ENCODE measurements around the gene BRAP. TPM values are rescaled to one million over a fixed set of nuclear protein-coding genes. Genes with fewer than 3 reads are reported as not detected.
A peak's percentile ranks its signal among the peaks of the same experiment; 100 is the strongest.
"Not testable (repeated sequence)": the region's sequence is repeated elsewhere in the genome, so short reads cannot be mapped to it uniquely, and the experiment has no call there.

BRAP gene
- polyA plus RNA-seq, 1 experiment, result 24.4 TPM

DNA sequence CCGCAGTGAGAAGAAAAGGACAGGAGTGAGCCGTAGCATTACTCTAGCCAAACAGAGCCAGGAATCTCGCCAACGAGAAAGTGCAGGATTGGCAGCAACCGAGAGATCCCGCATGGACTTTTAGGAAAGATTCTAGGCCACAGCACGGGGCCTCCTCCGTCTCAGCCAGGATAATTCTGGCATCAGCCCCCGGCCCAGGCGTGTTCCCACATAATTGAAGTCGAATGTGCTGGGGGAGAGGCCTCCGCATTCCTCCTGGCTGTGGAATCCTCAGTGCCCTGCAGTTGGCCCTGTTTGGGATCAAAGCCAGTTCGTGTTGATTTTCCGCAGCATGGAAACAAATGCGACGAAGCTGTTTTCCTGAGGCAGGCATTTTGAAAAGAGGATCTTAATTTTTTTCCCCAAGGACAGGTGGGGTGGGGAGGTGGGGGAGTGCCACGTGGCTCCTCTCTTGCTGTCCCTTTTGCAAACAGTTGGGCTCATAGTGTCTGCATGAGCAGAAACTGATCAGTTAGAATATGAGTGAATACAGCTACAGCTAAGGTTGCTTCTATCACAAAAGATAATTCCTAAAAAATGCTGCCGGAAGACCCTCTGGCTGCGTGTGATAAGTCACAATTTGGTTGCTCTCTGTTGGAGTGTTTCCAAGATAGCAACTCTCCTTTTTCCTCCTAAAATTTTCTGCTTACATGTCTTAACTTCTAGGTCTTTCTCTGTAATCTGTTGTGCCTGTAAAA, 49.4 kb downstream of the BRAP start:
- TF ChIP-seq, protein P1, sequence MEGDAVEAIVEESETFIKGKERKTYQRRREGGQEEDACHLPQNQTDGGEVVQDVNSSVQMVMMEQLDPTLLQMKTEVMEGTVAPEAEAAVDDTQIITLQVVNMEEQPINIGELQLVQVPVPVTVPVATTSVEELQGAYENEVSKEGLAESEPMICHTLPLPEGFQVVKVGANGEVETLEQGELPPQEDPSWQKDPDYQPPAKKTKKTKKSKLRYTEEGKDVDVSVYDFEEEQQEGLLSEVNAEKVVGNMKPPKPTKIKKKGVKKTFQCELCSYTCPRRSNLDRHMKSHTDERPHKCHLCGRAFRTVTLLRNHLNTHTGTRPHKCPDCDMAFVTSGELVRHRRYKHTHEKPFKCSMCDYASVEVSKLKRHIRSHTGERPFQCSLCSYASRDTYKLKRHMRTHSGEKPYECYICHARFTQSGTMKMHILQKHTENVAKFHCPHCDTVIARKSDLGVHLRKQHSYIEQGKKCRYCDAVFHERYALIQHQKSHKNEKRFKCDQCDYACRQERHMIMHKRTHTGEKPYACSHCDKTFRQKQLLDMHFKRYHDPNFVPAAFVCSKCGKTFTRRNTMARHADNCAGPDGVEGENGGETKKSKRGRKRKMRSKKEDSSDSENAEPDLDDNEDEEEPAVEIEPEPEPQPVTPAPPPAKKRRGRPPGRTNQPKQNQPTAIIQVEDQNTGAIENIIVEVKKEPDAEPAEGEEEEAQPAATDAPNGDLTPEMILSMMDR (IDR thresholded peaks at IDR 0.05; ENCODE audit: low read depth, low read length), result no peak
- Histone ChIP-seq H3K4me3 (ENCODE audit: low read depth, low read length) (no peak overlapping the region), H3K27ac (ENCODE audit: low read depth, low read length) (peak overlapping the region; percentile 61), H3K9me3 (ENCODE audit: control insufficient read depth, insufficient read depth, low read length) (no peaks in the 10 kb centered on the region), H3K27me3 (ENCODE audit: control insufficient read depth, insufficient read depth, low read length) (no peaks in the 10 kb centered on the region)
- CTCF ChIA-PET, result interaction anchor here (0.9 kb wide), 1 partner anchor 65 kb away, joined by 3 read pairs; no protein-coding TSS in a partner anchor
- no peak for DNase-seq (ENCODE audit: low read depth, low spot score)
- POLR2A ChIA-PET, result interaction anchor here (0.6 kb wide), 1 partner anchor 22 kb away, joined by 3 read pairs; no protein-coding TSS in a partner anchor

DNA sequence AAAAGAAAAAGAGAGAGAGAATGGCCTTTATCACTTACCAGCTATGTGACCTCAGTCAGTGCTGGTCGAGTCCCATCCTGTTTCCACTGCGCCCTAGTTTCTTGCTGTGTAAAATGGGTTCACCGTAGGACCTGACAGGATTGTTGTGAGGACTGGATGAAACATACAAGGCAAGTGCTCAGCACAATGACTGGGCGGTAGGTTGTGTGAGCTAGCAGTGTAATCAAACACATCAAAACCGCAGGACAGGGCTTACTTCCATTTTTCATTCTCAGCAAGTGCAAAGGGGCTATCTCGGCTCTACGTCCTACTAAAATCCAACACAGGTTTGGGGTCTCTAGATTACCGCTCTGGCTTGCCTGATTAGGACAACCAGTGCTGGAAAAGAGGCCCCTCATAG, 50.2 kb downstream of the BRAP start:
- Histone ChIP-seq H3K4me3 (ENCODE audit: low read depth, low read length) (no peak overlapping the region), H3K27ac (ENCODE audit: low read depth, low read length) (no peak overlapping the region), H3K27me3 (ENCODE audit: control insufficient read depth, insufficient read depth, low read length) (no peaks in the 10 kb centered on the region), H3K9me3 (ENCODE audit: control insufficient read depth, insufficient read depth, low read length) (no peaks in the 10 kb centered on the region)
- DNase-seq (ENCODE audit: low read depth, low spot score), result no peak
- CTCF ChIA-PET, result interaction anchor here (0.7 to 1.6 kb wide), 3 partner anchors 10 to 239 kb away, joined by 3 to 7 read pairs (median 4); no protein-coding TSS in a partner anchor
- POLR2A ChIA-PET, result interaction anchor here (0.6 kb wide), 1 partner anchor 23 kb away, joined by 3 read pairs; no protein-coding TSS in a partner anchor
- TF ChIP-seq, protein P1 (IDR thresholded peaks at IDR 0.05; ENCODE audit: low read depth, low read length), result no peak

DNA sequence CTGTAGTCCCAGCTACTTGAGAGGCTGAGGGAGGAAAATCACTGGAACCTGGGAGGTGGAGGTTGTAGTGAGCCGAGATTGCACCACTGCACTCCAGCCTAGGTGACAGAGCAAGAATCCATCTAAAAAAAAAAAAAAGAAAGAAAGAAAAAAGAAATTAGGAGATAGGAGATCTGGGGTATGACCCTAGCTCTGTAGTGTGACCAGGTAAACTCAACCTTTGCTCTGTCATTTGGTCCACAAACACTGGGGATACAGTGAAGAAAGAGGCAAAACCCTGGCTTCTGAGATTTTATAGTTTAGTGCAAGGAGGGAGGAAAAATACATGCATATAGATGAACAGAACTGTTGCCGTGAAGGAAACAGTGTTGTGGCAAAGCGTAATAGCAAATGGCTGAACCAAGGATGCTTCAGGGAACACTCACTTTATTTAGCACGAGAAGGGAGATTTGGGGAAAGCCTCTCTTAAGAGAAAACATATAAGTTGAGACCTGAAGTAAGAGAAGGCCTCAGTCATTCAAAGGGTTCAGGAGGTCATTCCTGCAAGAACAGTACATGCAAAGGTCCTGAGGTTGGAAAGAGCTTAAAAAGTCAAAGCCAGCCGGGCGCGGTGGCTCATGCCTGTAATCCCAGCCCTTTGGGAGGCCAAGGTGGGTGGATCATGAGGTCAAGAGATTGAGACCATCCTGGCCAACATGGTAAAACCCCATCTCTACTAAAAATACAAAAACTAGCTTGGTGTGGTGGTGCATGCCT, 57.1 kb downstream of the BRAP start:
- Histone ChIP-seq H3K27ac (ENCODE audit: low read depth, low read length) (no peak overlapping the region), H3K4me3 (ENCODE audit: low read depth, low read length) (no peak overlapping the region), H3K9me3 (ENCODE audit: control insufficient read depth, insufficient read depth, low read length) (no peaks in the 10 kb centered on the region), H3K27me3 (ENCODE audit: control insufficient read depth, insufficient read depth, low read length) (no peaks in the 10 kb centered on the region)
- CTCF ChIA-PET, result interaction anchor here (1.2 kb wide), 1 partner anchor 34 kb away, joined by 4 read pairs; no protein-coding TSS in a partner anchor
- TF ChIP-seq, protein P1 (IDR thresholded peaks at IDR 0.05; ENCODE audit: low read depth, low read length), result no peak
- POLR2A ChIA-PET, result no interaction called here
- no peak for DNase-seq (ENCODE audit: low read depth, low spot score)

DNA sequence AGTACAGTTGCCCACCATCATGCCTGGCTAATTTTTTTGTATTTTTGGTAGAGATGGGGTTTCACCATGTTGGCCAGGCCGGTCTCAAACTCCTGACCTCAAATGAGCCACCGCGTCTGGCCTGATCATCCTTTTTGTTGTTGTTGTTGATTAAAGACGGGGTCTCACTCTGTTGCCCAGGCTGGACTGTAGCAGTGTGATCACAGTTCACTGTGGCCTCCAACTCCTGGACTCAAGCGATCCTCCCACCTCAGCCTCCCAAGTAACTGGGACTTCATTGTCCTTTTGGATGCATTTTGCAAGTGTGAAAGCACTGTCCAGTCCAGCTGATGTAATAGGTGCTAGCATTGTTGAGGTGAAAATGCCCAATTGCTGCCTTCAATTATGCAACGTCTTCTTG, 59.5 kb downstream of the BRAP start:
- no peaks in the 10 kb centered on the region for H3K27me3 ChIP-seq (ENCODE audit: control insufficient read depth, insufficient read depth, low read length)
- TF ChIP-seq, protein P1 (IDR thresholded peaks at IDR 0.05; ENCODE audit: low read depth, low read length), result no peak
- no peaks in the 10 kb centered on the region for H3K9me3 ChIP-seq (ENCODE audit: control insufficient read depth, insufficient read depth, low read length)
- DNase-seq (ENCODE audit: low read depth, low spot score), result no peak
- H3K4me3 ChIP-seq (ENCODE audit: low read depth, low read length), result no peak overlapping the region
- ChIA-PET CTCF (no interaction called here), POLR2A (no interaction called here)
- no peak overlapping the region for H3K27ac ChIP-seq (ENCODE audit: low read depth, low read length)

DNA sequence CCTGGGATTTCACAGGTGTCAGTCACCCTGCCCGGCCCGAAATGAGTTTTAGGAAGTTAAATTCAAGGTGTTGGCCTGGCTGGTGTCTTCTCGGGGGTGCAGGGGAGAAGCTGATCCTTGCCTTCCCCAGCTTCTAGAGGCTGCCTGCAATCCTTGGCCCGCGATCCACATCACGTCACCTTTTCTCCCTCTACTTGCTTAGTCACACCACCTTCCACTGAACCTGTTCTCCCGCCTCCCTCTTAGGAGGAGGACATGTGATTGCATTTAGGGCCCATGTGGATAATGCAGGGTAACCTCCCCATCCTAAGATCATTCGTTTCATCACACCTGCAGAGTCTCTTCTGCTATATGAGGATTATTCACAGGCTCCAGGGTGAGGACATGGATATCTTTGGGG, 61.2 kb downstream of the BRAP start:
- no peaks in the 10 kb centered on the region for H3K27me3 ChIP-seq (ENCODE audit: control insufficient read depth, insufficient read depth, low read length)
- TF ChIP-seq, protein P1 (IDR thresholded peaks at IDR 0.05; ENCODE audit: low read depth, low read length), result no peak
- no peak overlapping the region for H3K27ac ChIP-seq (ENCODE audit: low read depth, low read length)
- no peaks in the 10 kb centered on the region for H3K9me3 ChIP-seq (ENCODE audit: control insufficient read depth, insufficient read depth, low read length)
- ChIA-PET POLR2A (no interaction called here), CTCF (interaction anchor here (0.6 kb wide), 1 partner anchor 140 kb away, joined by 3 read pairs; no protein-coding TSS in a partner anchor)
- no peak overlapping the region for H3K4me3 ChIP-seq (ENCODE audit: low read depth, low read length)
- no peak for DNase-seq (ENCODE audit: low read depth, low spot score)

DNA sequence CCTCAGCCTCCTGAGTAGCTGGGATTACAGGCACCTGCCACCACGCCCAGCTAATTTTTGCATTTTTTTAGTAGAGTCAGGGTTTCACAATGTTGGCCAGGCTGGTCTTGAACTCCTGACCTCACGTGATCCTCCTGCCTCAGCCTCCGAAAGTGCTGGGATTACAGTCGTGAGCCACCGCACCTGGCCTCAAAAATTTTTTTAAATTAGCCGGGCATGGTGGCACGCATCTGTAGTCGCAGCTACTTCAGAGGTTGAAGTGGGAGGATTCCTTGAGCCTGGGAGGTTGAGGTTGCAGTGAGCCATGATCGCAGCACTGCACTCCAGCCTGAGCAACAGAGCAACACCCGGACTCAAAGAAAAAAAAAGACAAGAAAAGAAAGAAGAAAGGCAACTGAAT, 67.9 kb downstream of the BRAP start:
- POLR2A ChIA-PET; DNase-seq (ENCODE audit: low read depth, low spot score); H3K4me3 ChIP-seq (ENCODE audit: low read depth, low read length); H3K27ac ChIP-seq (ENCODE audit: low read depth, low read length); H3K27me3 ChIP-seq (ENCODE audit: control insufficient read depth, insufficient read depth, low read length); H3K9me3 ChIP-seq (ENCODE audit: control insufficient read depth, insufficient read depth, low read length): not testable (repeated sequence)
- CTCF ChIA-PET, result interaction anchor here (0.6 kb wide), 1 partner anchor 76 kb away, joined by 4 read pairs; no protein-coding TSS in a partner anchor

All from AG04450 (cell line).